Activated naive CD4-positive, alpha-beta T cell treated with anti-CD3 and anti-CD28 coated beads, Interleukin-2, amount 10 ng/mL, durations not matched to agents 7 days and 5 days (primary cell): ENCODE results near the gene ACTRT2.

ENCODE experiments used
- CTCF ChIA-PET: fragments of 350-600 bp; sonication (Branson Sonifier 250); formaldehyde crosslinking; loops from one replicate; lab custom pipeline; 2021; ENCODE audit warnings: antibody characterized with exemption; lab: Charles Lee
- DNase-seq: peaks from one replicate; pipeline ENCODE4 v3.0.0-alpha.2; 2020
- H3K27ac Mint-ChIP-seq: one replicate; pipeline ENCODE4 v1.8.0; 2021; ENCODE audit warnings: mild to moderate bottlenecking, moderate library complexity, mixed read lengths
- H3K27me3 Mint-ChIP-seq: one replicate; pipeline ENCODE4 v1.8.0; 2021; ENCODE audit warnings: mild to moderate bottlenecking, mixed read lengths
- H3K36me3 Mint-ChIP-seq: one replicate; pipeline ENCODE4 v1.8.0; 2021; ENCODE audit warnings: mixed read lengths
- H3K4me1 Mint-ChIP-seq: one replicate; pipeline ENCODE4 v1.8.0; 2021; ENCODE audit warnings: mixed read lengths
- H3K4me3 Mint-ChIP-seq: one replicate; pipeline ENCODE4 v1.8.0; 2021; ENCODE audit warnings: mild to moderate bottlenecking, moderate library complexity, mixed read lengths
- H3K9me3 Mint-ChIP-seq: one replicate; pipeline ENCODE4 v1.8.0; 2021; ENCODE audit warnings: mixed read lengths

Gene ACTRT2

GRCh38 chr1:3015269-3015635 is 6.0 kb upstream of the ACTRT2 start:
- Mint-ChIP-seq H3K4me1 (peaks cover 2% of the 10 kb centered on the region), H3K4me3 (no peak overlapping the region), H3K9me3 (no peaks in the 10 kb centered on the region), H3K36me3 (no peaks in the 10 kb centered on the region), H3K27me3 (peaks cover 29% of the 10 kb centered on the region), H3K27ac (no peak overlapping the region)
- DNase-seq = peak; percentile 8
- CTCF ChIA-PET = no interaction called here

GRCh38 chr1:3015744-3016143 is 5.5 kb upstream of the ACTRT2 start:
- DNase-seq = peak; percentile 19
- Mint-ChIP-seq H3K36me3 (no peaks in the 10 kb centered on the region), H3K4me3 (no peak overlapping the region), H3K27me3 (peaks cover 29% of the 10 kb centered on the region), H3K27ac (no peak overlapping the region), H3K9me3 (no peaks in the 10 kb centered on the region), H3K4me1 (peaks cover 2% of the 10 kb centered on the region)
- CTCF ChIA-PET = no interaction called here

GRCh38 chr1:3016641-3017439 is 4.4 kb upstream of the ACTRT2 start:
- Mint-ChIP-seq H3K4me3 (no peak overlapping the region), H3K27ac (no peak overlapping the region), H3K36me3 (no peaks in the 10 kb centered on the region), H3K27me3 (peaks cover 34% of the 10 kb centered on the region), H3K9me3 (no peaks in the 10 kb centered on the region), H3K4me1 (peaks cover 2% of the 10 kb centered on the region)
- CTCF ChIA-PET = no interaction called here
- peak; percentile 13 for DNase-seq

- CTCF ChIA-PET = no interaction called here
- Mint-ChIP-seq H3K4me1 (peaks cover 2% of the 10 kb centered on the region), H3K27ac (no peak overlapping the region), H3K4me3 (no peak overlapping the region), H3K36me3 (no peaks in the 10 kb centered on the region), H3K9me3 (no peaks in the 10 kb centered on the region), H3K27me3 (peaks cover 34% of the 10 kb centered on the region)
- peak; percentile 13 for DNase-seq
Measured at GRCh38 chr1:3017440-3018050, 3.7 kb upstream of the ACTRT2 start.

- Mint-ChIP-seq H3K36me3 (no peaks in the 10 kb centered on the region), H3K27ac (peak overlapping the region; percentile 19), H3K9me3 (no peaks in the 10 kb centered on the region), H3K27me3 (peaks cover 33% of the 10 kb centered on the region), H3K4me3 (no peak overlapping the region), H3K4me1 (peaks cover 2% of the 10 kb centered on the region)
- CTCF ChIA-PET = no interaction called here
- DNase-seq = peak; percentile 14
Measured at GRCh38 chr1:3018051-3018471, 3.2 kb upstream of the ACTRT2 start.

GRCh38 chr1:3018576-3018975 is 2.7 kb upstream of the ACTRT2 start:
- CTCF ChIA-PET = no interaction called here
- Mint-ChIP-seq H3K4me3 (no peak overlapping the region), H3K36me3 (no peaks in the 10 kb centered on the region), H3K27ac (no peak overlapping the region), H3K27me3 (peaks cover 28% of the 10 kb centered on the region), H3K9me3 (no peaks in the 10 kb centered on the region), H3K4me1 (no peaks in the 10 kb centered on the region)
- DNase-seq = peak; percentile 18

- peaks cover 23% of the 10 kb centered on the region for H3K27me3 Mint-ChIP-seq
- CTCF ChIA-PET = no interaction called here
- H3K4me1 Mint-ChIP-seq = no peaks in the 10 kb centered on the region
Measured at GRCh38 chr1:3019007-3019515, 2.2 kb upstream of the ACTRT2 start.

GRCh38 chr1:3019516-3020051 is 1.7 kb upstream of the ACTRT2 start:
- no peaks in the 10 kb centered on the region for H3K4me1 Mint-ChIP-seq
- DNase-seq = peak; percentile 13
- no peaks in the 10 kb centered on the region for H3K9me3 Mint-ChIP-seq
- no peak overlapping the region for H3K4me3 Mint-ChIP-seq
- no peaks in the 10 kb centered on the region for H3K36me3 Mint-ChIP-seq
- peaks cover 26% of the 10 kb centered on the region for H3K27me3 Mint-ChIP-seq
- H3K27ac Mint-ChIP-seq = no peak overlapping the region
- CTCF ChIA-PET = no interaction called here

More at GRCh38 chr1:3019007-3019515, 2.2 kb upstream of the ACTRT2 start:
- DNase-seq = no peak
- Mint-ChIP-seq H3K9me3 (no peaks in the 10 kb centered on the region), H3K4me3 (no peak overlapping the region), H3K27ac (no peak overlapping the region), H3K36me3 (no peaks in the 10 kb centered on the region)

- no peaks in the 10 kb centered on the region for H3K36me3 Mint-ChIP-seq
- CTCF ChIA-PET = interaction anchor here (0.8 kb wide), 1 partner anchor 265 kb away, joined by 3 read pairs; no protein-coding TSS in a partner anchor
Measured at GRCh38 chr1:3020263-3020909, 881 bp upstream of the ACTRT2 start.

GRCh38 chr1:3021801-3022401 is 634 bp downstream of the ACTRT2 start:
- Mint-ChIP-seq H3K4me1 (no peaks in the 10 kb centered on the region), H3K27me3 (peaks cover 21% of the 10 kb centered on the region), H3K27ac (no peak overlapping the region), H3K4me3 (no peak overlapping the region), H3K36me3 (no peaks in the 10 kb centered on the region), H3K9me3 (no peaks in the 10 kb centered on the region)
- CTCF ChIA-PET = no interaction called here
- DNase-seq = no peak

More at GRCh38 chr1:3020263-3020909, 881 bp upstream of the ACTRT2 start:
- no peaks in the 10 kb centered on the region for H3K9me3 Mint-ChIP-seq
- H3K27ac Mint-ChIP-seq = no peak overlapping the region
- H3K4me1 Mint-ChIP-seq = no peaks in the 10 kb centered on the region
- H3K4me3 Mint-ChIP-seq = no peak overlapping the region
- peaks cover 23% of the 10 kb centered on the region for H3K27me3 Mint-ChIP-seq
- DNase-seq = peak; percentile 11

- Mint-ChIP-seq H3K4me3 (no peak overlapping the region), H3K27me3 (peaks cover 21% of the 10 kb centered on the region), H3K4me1 (no peaks in the 10 kb centered on the region), H3K9me3 (no peaks in the 10 kb centered on the region), H3K36me3 (no peaks in the 10 kb centered on the region), H3K27ac (no peak overlapping the region)
- DNase-seq = no peak
- CTCF ChIA-PET = no interaction called here
Measured at GRCh38 chr1:3022511-3022973, 1.3 kb downstream of the ACTRT2 start.

GRCh38 chr1:3022976-3023375 is 1.7 kb downstream of the ACTRT2 start:
- no peaks in the 10 kb centered on the region for H3K4me1 Mint-ChIP-seq
- H3K27me3 Mint-ChIP-seq = peaks cover 21% of the 10 kb centered on the region

GRCh38 chr1:3024019-3024418 is 2.8 kb downstream of the ACTRT2 start:
- no peak overlapping the region for H3K4me3 Mint-ChIP-seq
- H3K27me3 Mint-ChIP-seq = peaks cover 16% of the 10 kb centered on the region
- H3K36me3 Mint-ChIP-seq = no peaks in the 10 kb centered on the region
- DNase-seq = peak; percentile 19
- no peak overlapping the region for H3K27ac Mint-ChIP-seq
- CTCF ChIA-PET = no interaction called here
- H3K9me3 Mint-ChIP-seq = no peaks in the 10 kb centered on the region
- H3K4me1 Mint-ChIP-seq = no peaks in the 10 kb centered on the region

More at GRCh38 chr1:3022976-3023375, 1.7 kb downstream of the ACTRT2 start:
- no peak overlapping the region for H3K27ac Mint-ChIP-seq
- H3K9me3 Mint-ChIP-seq = no peaks in the 10 kb centered on the region
- H3K4me3 Mint-ChIP-seq = no peak overlapping the region
- CTCF ChIA-PET = no interaction called here
- peak; percentile 14 for DNase-seq
- no peaks in the 10 kb centered on the region for H3K36me3 Mint-ChIP-seq

- H3K27me3 Mint-ChIP-seq = peaks cover 16% of the 10 kb centered on the region
- DNase-seq = no peak
- no peak overlapping the region for H3K4me3 Mint-ChIP-seq
- H3K4me1 Mint-ChIP-seq = no peaks in the 10 kb centered on the region
- no peak overlapping the region for H3K27ac Mint-ChIP-seq
- H3K9me3 Mint-ChIP-seq = no peaks in the 10 kb centered on the region
- H3K36me3 Mint-ChIP-seq = no peaks in the 10 kb centered on the region
- CTCF ChIA-PET = no interaction called here
Measured at GRCh38 chr1:3024588-3024987, 3.3 kb downstream of the ACTRT2 start.
